GM18907 (cell line): ENCODE results near the gene TXNDC11.

Source experiments
- ATAC-seq: cut with Tn5 transposase; IDR thresholded peaks from one replicate; pipeline ENCODE4 v1.9.1; 2021; ENCODE audit warnings: mild to moderate bottlenecking, moderate library complexity; ENCODE audit not compliant: unreplicated experiment

Gene TXNDC11

GRCh38 chr16:11725457-11725856, 17.2 kb downstream of the TXNDC11 start:
- no peak for ATAC-seq

GRCh38 chr16:11722468-11722808, 20.2 kb downstream of the TXNDC11 start:
- no peak for ATAC-seq

- no peak for ATAC-seq
These were observed 20.7 kb downstream of the TXNDC11 start for GRCh38 chr16:11721781-11722467.

- no peak for ATAC-seq
These were observed 22.9 kb downstream of the TXNDC11 start for GRCh38 chr16:11719762-11720161.

- ATAC-seq: no peak
These were observed 23.5 kb downstream of the TXNDC11 start for GRCh38 chr16:11719171-11719570.

- no peak for ATAC-seq
These were observed 24.8 kb downstream of the TXNDC11 start for GRCh38 chr16:11717811-11718210.

- ATAC-seq: no peak
These were observed 26.3 kb downstream of the TXNDC11 start for GRCh38 chr16:11716336-11716735.

GRCh38 chr16:11715246-11715947, 27.3 kb downstream of the TXNDC11 start:
- no peak for ATAC-seq

GRCh38 chr16:11712122-11712521, 30.5 kb downstream of the TXNDC11 start:
- no peak for ATAC-seq

- ATAC-seq: no peak
These were observed 31.0 kb downstream of the TXNDC11 start for GRCh38 chr16:11711662-11712061.

- no peak for ATAC-seq
These were observed 34.2 kb downstream of the TXNDC11 start for GRCh38 chr16:11708421-11708820.

GRCh38 chr16:11707679-11708197, 34.9 kb downstream of the TXNDC11 start:
- no peak for ATAC-seq

- peak; percentile 75 for ATAC-seq
These were observed 36.4 kb downstream of the TXNDC11 start for GRCh38 chr16:11706180-11706742.

GRCh38 chr16:11705311-11706025, 37.2 kb downstream of the TXNDC11 start:
- ATAC-seq: no peak

GRCh38 chr16:11700264-11701029, 42.2 kb downstream of the TXNDC11 start:
- ATAC-seq: no peak

- no peak for ATAC-seq
These were observed 43.3 kb downstream of the TXNDC11 start for GRCh38 chr16:11699234-11699894.

GRCh38 chr16:11698271-11698689, 44.4 kb downstream of the TXNDC11 start:
- ATAC-seq: no peak

- ATAC-seq: no peak
These were observed 45.3 kb downstream of the TXNDC11 start for GRCh38 chr16:11697319-11697718.

GRCh38 chr16:11696266-11697012, 46.2 kb downstream of the TXNDC11 start:
- ATAC-seq: no peak
